ENCODE results near the gene LAPTM4A. TPM values are rescaled to one million over a fixed set of nuclear protein-coding genes. Genes with fewer than 3 reads are reported as not detected.
A peak's percentile ranks its signal among the peaks of the same experiment; 100 is the strongest.
"Not testable (repeated sequence)": the region's sequence is repeated elsewhere in the genome, so short reads cannot be mapped to it uniquely, and the experiment has no call there.

The LAPTM4A gene
- total and polyA plus RNA-seq, 4 donors = 211 to 327 (median 246) TPM

- Histone ChIP-seq H3K4me3 (ENCODE audit: low read length in 2 of 2) (no peak overlapping the region), H3K4me1 (ENCODE audit: control insufficient read depth in 1 of 2, insufficient read depth in 2 of 2, low read length in 2 of 2) (no peaks in the 10 kb centered on the region), H3K27ac (ENCODE audit: low read depth in 1 of 2, low read length in 2 of 2) (no peak overlapping the region), H3K9me3 (ENCODE audit: control insufficient read depth, low read length) (no peaks in the 10 kb centered on the region), H3K36me3 (ENCODE audit: control insufficient read depth in 1 of 2, insufficient read depth in 2 of 2, low read length in 1 of 2) (no peaks in the 10 kb centered on the region), H3K27me3 (ENCODE audit: control insufficient read depth in 1 of 2, insufficient read depth in 2 of 2, low read length in 1 of 2) (no peaks in the 10 kb centered on the region)
- DNase-seq (peak; percentile 61 to 72), ATAC-seq (ENCODE audit: low FRiP score) (peak; percentile 31)
- intact Hi-C loops (cut with DNase I) = no loop called here
- 52 to 54% methylated on average over 11 of the region's 11 CpGs for WGBS, 2 donors
Measured at GRCh38 chr2:20093263-20094141, 42.1 kb upstream of the LAPTM4A start.

GRCh38 chr2:20092901-20093235, 41.4 kb upstream of the LAPTM4A start:
- no peak overlapping the region for H3K4me3 ChIP-seq (ENCODE audit: low read length in 2 of 2)
- no peaks in the 10 kb centered on the region for H3K27me3 ChIP-seq (ENCODE audit: control insufficient read depth in 1 of 2, insufficient read depth in 2 of 2, low read length in 1 of 2)
- no peaks in the 10 kb centered on the region for H3K36me3 ChIP-seq (ENCODE audit: control insufficient read depth in 1 of 2, insufficient read depth in 2 of 2, low read length in 1 of 2)
- intact Hi-C loops (cut with DNase I) = no loop called here
- DNase-seq = peak in 1 of 2 donors; percentile 21
- no peak overlapping the region for H3K27ac ChIP-seq (ENCODE audit: low read depth in 1 of 2, low read length in 2 of 2)
- 90 to 96% methylated on average over 5 of the region's 5 CpGs for WGBS, 2 donors
- no peaks in the 10 kb centered on the region for H3K9me3 ChIP-seq (ENCODE audit: control insufficient read depth, low read length)
- no peaks in the 10 kb centered on the region for H3K4me1 ChIP-seq (ENCODE audit: control insufficient read depth in 1 of 2, insufficient read depth in 2 of 2, low read length in 2 of 2)
- no peak for ATAC-seq (ENCODE audit: low FRiP score)

- intact Hi-C loops (cut with DNase I) = no loop called here
- H3K4me3 ChIP-seq (ENCODE audit: low read length in 2 of 2) = no peak overlapping the region
- no peak overlapping the region for H3K27ac ChIP-seq (ENCODE audit: low read depth in 1 of 2, low read length in 2 of 2)
- H3K4me1 ChIP-seq (ENCODE audit: control insufficient read depth in 1 of 2, insufficient read depth in 2 of 2, low read length in 2 of 2) = no peaks in the 10 kb centered on the region
- whole genome bisulfite sequencing, 2 donors = 86 to 88% methylated on average over 15 of the region's 15 CpGs
- DNase-seq (peak in 1 of 2 donors; percentile 56), ATAC-seq (ENCODE audit: low FRiP score) (no peak)
- H3K27me3 ChIP-seq (ENCODE audit: control insufficient read depth in 1 of 2, insufficient read depth in 2 of 2, low read length in 1 of 2) = no peaks in the 10 kb centered on the region
- no peaks in the 10 kb centered on the region for H3K36me3 ChIP-seq (ENCODE audit: control insufficient read depth in 1 of 2, insufficient read depth in 2 of 2, low read length in 1 of 2)
- H3K9me3 ChIP-seq (ENCODE audit: control insufficient read depth, low read length) = no peaks in the 10 kb centered on the region
Measured at GRCh38 chr2:20092226-20092900, 40.9 kb upstream of the LAPTM4A start.

- WGBS, 2 donors = 11 to 19% methylated on average over 11 of the region's 11 CpGs
- intact Hi-C loops (cut with DNase I) = no loop called here
- DNase-seq = peak in 1 of 2 donors; percentile 80
- no peaks in the 10 kb centered on the region for H3K9me3 ChIP-seq (ENCODE audit: control insufficient read depth, low read length)
- no peaks in the 10 kb centered on the region for H3K27me3 ChIP-seq (ENCODE audit: control insufficient read depth in 1 of 2, insufficient read depth in 2 of 2, low read length in 1 of 2)
- no peaks in the 10 kb centered on the region for H3K4me1 ChIP-seq (ENCODE audit: control insufficient read depth in 1 of 2, insufficient read depth in 2 of 2, low read length in 2 of 2)
- ATAC-seq (ENCODE audit: low FRiP score) = peak; percentile 68
- H3K4me3 ChIP-seq (ENCODE audit: low read length in 2 of 2) = no peak overlapping the region
- H3K36me3 ChIP-seq (ENCODE audit: control insufficient read depth in 1 of 2, insufficient read depth in 2 of 2, low read length in 1 of 2) = no peaks in the 10 kb centered on the region
- no peak overlapping the region for H3K27ac ChIP-seq (ENCODE audit: low read depth in 1 of 2, low read length in 2 of 2)
Measured at GRCh38 chr2:20091305-20091991, 40.0 kb upstream of the LAPTM4A start.

- DNase-seq = peak in 1 of 2 donors; percentile 46
- no peaks in the 10 kb centered on the region for H3K9me3 ChIP-seq (ENCODE audit: control insufficient read depth, low read length)
- H3K27ac ChIP-seq (ENCODE audit: low read depth in 1 of 2, low read length in 2 of 2) = no peak overlapping the region
- ATAC-seq (ENCODE audit: low FRiP score) = no peak
- WGBS, 2 donors = 93% methylated on average over 9 of the region's 9 CpGs
- H3K36me3 ChIP-seq (ENCODE audit: control insufficient read depth in 1 of 2, insufficient read depth in 2 of 2, low read length in 1 of 2) = no peaks in the 10 kb centered on the region
- no peak overlapping the region for H3K4me3 ChIP-seq (ENCODE audit: low read length in 2 of 2)
- H3K4me1 ChIP-seq (ENCODE audit: control insufficient read depth in 1 of 2, insufficient read depth in 2 of 2, low read length in 2 of 2) = no peaks in the 10 kb centered on the region
- no peaks in the 10 kb centered on the region for H3K27me3 ChIP-seq (ENCODE audit: control insufficient read depth in 1 of 2, insufficient read depth in 2 of 2, low read length in 1 of 2)
- intact Hi-C loops (cut with DNase I) = no loop called here
Measured at GRCh38 chr2:20089715-20090464, 38.5 kb upstream of the LAPTM4A start.

- H3K27ac ChIP-seq (ENCODE audit: low read depth in 1 of 2, low read length in 2 of 2); H3K4me3 ChIP-seq (ENCODE audit: low read length in 2 of 2); H3K27me3 ChIP-seq (ENCODE audit: control insufficient read depth in 1 of 2, insufficient read depth in 2 of 2, low read length in 1 of 2); H3K4me1 ChIP-seq (ENCODE audit: control insufficient read depth in 1 of 2, insufficient read depth in 2 of 2, low read length in 2 of 2); H3K9me3 ChIP-seq (ENCODE audit: control insufficient read depth, low read length); intact Hi-C loops (cut with DNase I); ATAC-seq (ENCODE audit: low FRiP score); H3K36me3 ChIP-seq (ENCODE audit: control insufficient read depth in 1 of 2, insufficient read depth in 2 of 2, low read length in 1 of 2): not testable (repeated sequence)
- DNase-seq = peak in 1 of 2 donors; percentile 3
- whole genome bisulfite sequencing, 2 donors = 92 to 94% methylated on average over 4 of the region's 4 CpGs
Measured at GRCh38 chr2:20085909-20086308, 34.5 kb upstream of the LAPTM4A start.

GRCh38 chr2:20082812-20083211, 31.4 kb upstream of the LAPTM4A start:
- H3K27ac ChIP-seq (ENCODE audit: low read depth in 1 of 2, low read length in 2 of 2); ATAC-seq (ENCODE audit: low FRiP score); intact Hi-C loops (cut with DNase I); H3K27me3 ChIP-seq (ENCODE audit: control insufficient read depth in 1 of 2, insufficient read depth in 2 of 2, low read length in 1 of 2); H3K36me3 ChIP-seq (ENCODE audit: control insufficient read depth in 1 of 2, insufficient read depth in 2 of 2, low read length in 1 of 2); H3K9me3 ChIP-seq (ENCODE audit: control insufficient read depth, low read length); H3K4me1 ChIP-seq (ENCODE audit: control insufficient read depth in 1 of 2, insufficient read depth in 2 of 2, low read length in 2 of 2); H3K4me3 ChIP-seq (ENCODE audit: low read length in 2 of 2): not testable (repeated sequence)
- 92 to 97% methylated on average over 8 of the region's 8 CpGs for WGBS, 2 donors
- peak in 1 of 2 donors; percentile 24 for DNase-seq

GRCh38 chr2:20081841-20082240, 30.4 kb upstream of the LAPTM4A start:
- H3K27me3 ChIP-seq (ENCODE audit: control insufficient read depth in 1 of 2, insufficient read depth in 2 of 2, low read length in 1 of 2) = no peaks in the 10 kb centered on the region
- H3K9me3 ChIP-seq (ENCODE audit: control insufficient read depth, low read length) = peaks cover 1% of the 10 kb centered on the region
- 92 to 97% methylated on average over 2 of the region's 2 CpGs for WGBS, 2 donors
- no peaks in the 10 kb centered on the region for H3K4me1 ChIP-seq (ENCODE audit: control insufficient read depth in 1 of 2, insufficient read depth in 2 of 2, low read length in 2 of 2)
- peak in 1 of 2 donors; percentile 4 for DNase-seq
- intact Hi-C loops (cut with DNase I) = no loop called here
- H3K36me3 ChIP-seq (ENCODE audit: control insufficient read depth in 1 of 2, insufficient read depth in 2 of 2, low read length in 1 of 2) = no peaks in the 10 kb centered on the region
- H3K27ac ChIP-seq (ENCODE audit: low read depth in 1 of 2, low read length in 2 of 2) = no peak overlapping the region
- ATAC-seq (ENCODE audit: low FRiP score) = no peak
- H3K4me3 ChIP-seq (ENCODE audit: low read length in 2 of 2) = no peak overlapping the region
